ENCODE results near the gene CNTN5.

DNA sequence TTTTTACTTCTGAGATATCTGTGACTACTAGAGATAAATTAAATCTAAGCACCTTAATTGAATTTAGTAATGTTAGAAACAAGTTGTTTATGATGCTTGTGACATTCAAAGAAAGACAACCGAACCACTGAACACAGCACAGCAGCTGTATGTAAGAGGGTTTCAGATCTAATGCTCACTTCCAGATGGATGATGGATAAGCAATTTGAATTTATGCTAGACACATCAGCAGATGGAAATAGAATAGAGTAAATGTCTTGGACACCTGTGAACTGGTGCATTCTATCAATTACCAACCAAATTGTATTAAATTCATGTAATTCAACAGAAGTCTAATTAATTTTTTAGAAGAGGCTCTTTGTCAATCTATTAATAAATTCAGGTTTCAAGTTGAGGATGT is 306.3 kb downstream of the CNTN5 start:
- TF ChIP-seq, protein P1, sequence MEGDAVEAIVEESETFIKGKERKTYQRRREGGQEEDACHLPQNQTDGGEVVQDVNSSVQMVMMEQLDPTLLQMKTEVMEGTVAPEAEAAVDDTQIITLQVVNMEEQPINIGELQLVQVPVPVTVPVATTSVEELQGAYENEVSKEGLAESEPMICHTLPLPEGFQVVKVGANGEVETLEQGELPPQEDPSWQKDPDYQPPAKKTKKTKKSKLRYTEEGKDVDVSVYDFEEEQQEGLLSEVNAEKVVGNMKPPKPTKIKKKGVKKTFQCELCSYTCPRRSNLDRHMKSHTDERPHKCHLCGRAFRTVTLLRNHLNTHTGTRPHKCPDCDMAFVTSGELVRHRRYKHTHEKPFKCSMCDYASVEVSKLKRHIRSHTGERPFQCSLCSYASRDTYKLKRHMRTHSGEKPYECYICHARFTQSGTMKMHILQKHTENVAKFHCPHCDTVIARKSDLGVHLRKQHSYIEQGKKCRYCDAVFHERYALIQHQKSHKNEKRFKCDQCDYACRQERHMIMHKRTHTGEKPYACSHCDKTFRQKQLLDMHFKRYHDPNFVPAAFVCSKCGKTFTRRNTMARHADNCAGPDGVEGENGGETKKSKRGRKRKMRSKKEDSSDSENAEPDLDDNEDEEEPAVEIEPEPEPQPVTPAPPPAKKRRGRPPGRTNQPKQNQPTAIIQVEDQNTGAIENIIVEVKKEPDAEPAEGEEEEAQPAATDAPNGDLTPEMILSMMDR (IDR thresholded peaks at IDR 0.05) = no peak
- TF ChIP-seq POLR2AphosphoS5 (IDR thresholded peaks at IDR 0.05) (no peak), POLR2A (IDR thresholded peaks at IDR 0.05) (no peak), EP300 (IDR thresholded peaks at IDR 0.05) (no peak)

Data from suprapubic skin (tissue), 4 donors.